NCI-H2196 (cell line): Measurements from ENCODE around the gene IPCEF1.
"Not testable (repeated sequence)": the region's sequence is repeated elsewhere in the genome, so short reads cannot be mapped to it uniquely, and the experiment has no call there.

ENCODE experiments used
- DNase-seq: peaks from one replicate; lab custom pipeline; 2025; ENCODE audit not compliant: unreplicated experiment; lab: John Stamatoyannopoulos, UW

Gene IPCEF1

GRCh38 chr6:154227862-154228520, 128.6 kb downstream of the IPCEF1 start:
- DNase-seq, result no peak

DNA sequence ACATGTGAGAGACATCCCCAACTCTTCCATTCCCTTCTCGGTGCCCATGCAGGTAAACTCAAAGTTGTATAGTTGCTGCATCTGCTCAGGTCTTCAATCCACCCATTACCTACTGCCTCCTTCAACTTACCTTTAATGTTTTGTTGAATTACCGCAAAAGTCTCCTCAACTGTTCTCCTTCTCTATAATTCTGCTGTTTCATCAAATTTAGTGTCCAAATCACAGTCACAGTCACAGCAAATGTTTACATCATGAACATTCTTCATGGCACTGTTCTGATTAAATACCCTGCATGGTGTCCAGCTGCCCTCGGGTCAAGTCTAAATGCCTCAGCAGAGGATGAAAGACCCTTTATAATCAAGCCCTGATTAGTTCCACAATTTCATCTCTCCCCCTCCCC, 130.1 kb downstream of the IPCEF1 start:
- DNase-seq, result no peak

- no peak for DNase-seq
Observed at GRCh38 chr6:154223296-154223695, 133.3 kb downstream of the IPCEF1 start.

DNA sequence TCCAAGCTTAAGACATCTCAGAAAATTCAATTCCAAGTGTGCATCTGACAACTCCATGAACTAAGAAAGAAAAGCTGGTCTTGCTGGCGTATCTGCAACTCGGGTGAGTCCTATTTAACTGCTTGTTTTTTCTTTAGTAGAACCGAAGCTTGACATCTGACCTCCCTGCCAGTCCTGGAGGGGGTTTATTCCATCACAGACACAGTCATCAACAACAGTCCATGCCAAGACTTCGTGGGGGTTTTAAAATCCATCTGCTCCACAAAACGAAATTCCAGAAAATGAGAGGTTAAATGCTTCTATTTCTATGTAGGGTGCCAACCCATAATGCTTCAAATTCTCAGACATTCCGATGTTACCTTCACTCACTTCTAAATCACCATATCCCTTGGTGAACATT, 133.9 kb downstream of the IPCEF1 start:
- DNase-seq, result no peak

DNA sequence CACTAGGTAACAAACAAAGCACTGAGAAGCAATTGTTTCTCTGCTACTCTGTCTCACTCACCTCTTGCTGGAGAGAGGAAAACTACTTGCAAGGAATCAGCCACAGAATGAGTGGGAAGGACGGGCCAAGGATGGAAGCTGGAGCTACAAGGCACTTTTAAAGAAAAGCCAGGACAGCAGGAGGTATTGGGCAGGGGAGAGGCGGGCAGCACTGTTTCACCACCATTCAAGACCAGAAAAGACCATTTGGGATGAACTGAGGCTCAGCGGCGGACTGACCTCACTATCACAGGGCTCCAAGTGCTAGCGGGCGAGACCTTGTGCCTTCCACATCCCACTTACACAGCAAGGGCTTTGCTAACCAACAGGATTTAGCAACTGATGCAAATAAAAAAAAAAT, 137.4 kb downstream of the IPCEF1 start:
- DNase-seq, result no peak

- no peak for DNase-seq
Observed at GRCh38 chr6:154218787-154219186, 137.8 kb downstream of the IPCEF1 start.

GRCh38 chr6:154218301-154218700, 138.3 kb downstream of the IPCEF1 start:
- no peak for DNase-seq

DNA sequence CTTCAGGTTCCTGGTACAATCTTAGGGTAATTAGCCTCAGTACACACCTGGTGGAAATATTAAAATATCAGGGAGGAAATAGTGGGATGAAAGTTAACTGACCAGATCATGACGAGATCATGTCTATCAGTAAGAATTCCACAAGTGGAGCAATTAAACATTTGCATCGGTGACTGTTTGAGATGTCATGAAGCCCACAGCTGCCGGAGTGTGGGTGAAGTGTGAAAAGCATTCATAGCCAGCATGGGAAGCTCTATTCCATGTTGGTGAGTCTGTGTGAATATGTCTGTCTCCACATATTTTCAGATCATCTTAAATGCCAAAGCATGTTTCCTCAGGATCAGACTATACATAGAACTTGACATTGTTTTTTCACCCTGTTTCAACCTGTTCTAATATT, 142.8 kb downstream of the IPCEF1 start:
- DNase-seq, result no peak

DNA sequence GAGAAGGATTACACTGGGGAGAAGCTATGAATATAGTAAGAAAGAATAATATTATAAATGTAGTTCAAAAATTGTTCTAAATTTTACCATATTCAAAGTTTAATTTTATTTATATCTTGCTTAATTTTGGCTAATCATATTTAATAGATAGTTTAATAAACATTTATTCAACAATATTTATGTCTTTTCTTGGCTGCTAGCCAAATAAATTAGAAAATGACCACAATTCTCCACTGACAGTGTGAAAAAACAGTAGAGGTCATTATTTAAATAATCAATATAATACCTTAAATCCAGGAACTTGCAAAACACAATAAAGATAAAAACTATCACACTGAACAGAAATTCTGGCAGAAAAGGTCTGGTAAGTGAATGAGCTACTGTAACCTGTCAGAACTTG, 145.9 kb downstream of the IPCEF1 start:
- no peak for DNase-seq

- no peak for DNase-seq
Observed at GRCh38 chr6:154209555-154209954, 147.0 kb downstream of the IPCEF1 start.

- no peak for DNase-seq
Observed at GRCh38 chr6:154206996-154207395, 149.6 kb downstream of the IPCEF1 start.

DNA sequence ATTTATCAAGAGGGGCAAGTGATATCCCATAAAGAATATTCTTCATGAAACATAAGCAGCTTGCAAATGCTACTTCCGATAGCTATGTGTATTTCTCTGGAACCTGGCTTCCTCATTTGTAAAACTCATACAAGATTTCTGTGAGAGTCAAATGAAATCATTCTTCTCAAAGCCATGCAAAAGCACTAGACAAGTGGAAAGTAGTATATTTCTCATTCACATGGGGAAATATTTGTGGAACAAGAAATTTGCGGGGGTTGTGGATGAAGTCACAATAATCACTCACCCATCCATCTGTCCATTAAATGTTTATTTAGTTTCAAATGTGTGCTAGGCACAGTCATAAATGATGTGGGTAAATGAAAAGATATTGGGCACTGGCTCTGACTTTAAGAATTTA, 150.5 kb downstream of the IPCEF1 start:
- DNase-seq, result no peak

DNA sequence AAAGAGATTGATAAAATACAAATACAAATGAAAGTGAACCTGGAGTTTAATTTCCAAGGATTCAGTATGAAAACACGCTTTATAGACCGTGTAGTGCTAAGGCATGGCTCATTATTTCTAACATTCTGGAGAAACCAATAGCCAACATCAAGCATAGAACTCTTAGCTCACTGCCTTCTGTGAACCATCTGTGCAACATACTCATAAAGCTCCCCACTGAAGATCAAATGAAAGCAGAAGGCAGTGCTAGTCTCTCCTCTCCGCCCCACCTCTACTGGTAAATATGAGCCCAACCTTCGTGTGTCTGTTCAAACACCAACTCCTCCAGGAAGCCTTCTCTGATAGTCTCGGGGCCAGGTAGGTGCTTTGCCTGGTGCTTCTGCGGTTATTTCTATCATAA, 153.6 kb downstream of the IPCEF1 start:
- no peak for DNase-seq

GRCh38 chr6:154202339-154202738, 154.3 kb downstream of the IPCEF1 start:
- no peak for DNase-seq

- DNase-seq, result not testable (repeated sequence)
Observed at GRCh38 chr6:154201688-154202087, 154.9 kb downstream of the IPCEF1 start.

DNA sequence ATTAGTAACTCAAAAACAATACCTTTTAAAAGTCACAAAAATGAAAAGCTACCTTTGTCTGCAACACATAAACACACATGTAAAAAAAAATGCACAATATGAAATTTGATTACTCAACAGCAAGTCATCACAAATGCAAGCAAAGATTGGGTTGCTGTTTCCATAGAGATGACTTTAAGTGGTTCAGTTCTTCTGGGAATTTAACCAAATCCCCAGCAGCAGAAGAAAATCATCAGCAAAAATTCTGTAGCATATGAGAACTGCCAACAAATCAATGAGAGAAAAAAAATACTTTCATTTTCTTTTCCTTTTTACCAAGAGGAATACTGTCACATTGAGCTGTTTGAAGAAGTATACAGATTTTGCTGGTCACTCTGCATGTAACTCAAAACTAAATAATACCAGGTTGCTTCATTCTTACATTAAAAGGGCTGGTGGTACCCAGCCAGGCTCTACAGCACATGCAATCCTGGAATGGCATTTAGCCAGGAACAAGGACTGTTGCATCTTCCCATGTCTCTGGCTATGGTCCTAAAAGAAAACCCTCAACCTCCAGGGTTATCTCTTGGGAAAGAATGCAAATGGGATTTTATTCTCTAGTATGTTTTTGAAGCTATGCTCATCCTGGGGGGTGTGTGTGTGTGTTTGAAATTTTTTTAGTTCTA, 159.3 kb downstream of the IPCEF1 start:
- peak; percentile 11 for DNase-seq

- no peak for DNase-seq
Observed at GRCh38 chr6:154196333-154196885, 160.2 kb downstream of the IPCEF1 start.

DNA sequence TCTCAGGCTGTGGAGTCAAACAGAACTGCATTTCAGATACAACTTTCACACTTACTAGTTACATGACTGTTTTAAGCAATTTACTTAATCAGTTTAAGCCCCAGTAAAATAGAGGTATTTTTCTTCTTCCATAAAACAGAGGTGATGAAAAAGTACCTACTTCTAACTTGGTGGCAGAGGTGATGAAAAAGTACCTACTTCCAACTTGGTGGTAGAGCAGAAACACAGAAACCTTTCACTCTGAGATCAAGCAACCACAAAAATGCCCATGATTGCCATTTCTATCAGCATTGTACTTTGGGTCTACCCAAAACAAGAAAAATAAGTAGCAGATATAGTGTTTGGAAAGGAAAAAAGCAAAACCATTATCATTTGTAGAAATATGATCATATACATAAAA, 168.9 kb downstream of the IPCEF1 start:
- DNase-seq, result no peak

- peak; percentile 9 for DNase-seq
Observed at GRCh38 chr6:154187203-154187602, 169.4 kb downstream of the IPCEF1 start.

DNA sequence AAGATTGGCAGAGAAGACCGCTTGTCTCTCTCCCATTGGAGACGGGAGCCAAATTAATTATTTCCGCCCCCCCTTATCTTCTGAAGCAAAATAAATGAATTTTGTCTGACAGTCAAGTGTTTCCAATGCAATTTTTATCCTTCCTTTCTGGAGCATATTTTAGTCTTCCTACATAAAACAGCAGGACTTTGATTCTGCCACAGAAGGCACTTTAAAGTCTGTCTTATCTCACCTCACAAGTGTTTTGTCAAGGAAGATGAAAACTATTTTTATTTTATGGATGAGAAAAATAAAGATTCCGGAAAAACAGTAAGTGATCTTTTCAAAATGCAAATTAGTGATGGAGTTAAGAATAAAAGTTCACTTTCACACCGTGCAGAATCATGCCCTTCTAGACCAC, 177.2 kb downstream of the IPCEF1 start:
- no peak for DNase-seq

DNA sequence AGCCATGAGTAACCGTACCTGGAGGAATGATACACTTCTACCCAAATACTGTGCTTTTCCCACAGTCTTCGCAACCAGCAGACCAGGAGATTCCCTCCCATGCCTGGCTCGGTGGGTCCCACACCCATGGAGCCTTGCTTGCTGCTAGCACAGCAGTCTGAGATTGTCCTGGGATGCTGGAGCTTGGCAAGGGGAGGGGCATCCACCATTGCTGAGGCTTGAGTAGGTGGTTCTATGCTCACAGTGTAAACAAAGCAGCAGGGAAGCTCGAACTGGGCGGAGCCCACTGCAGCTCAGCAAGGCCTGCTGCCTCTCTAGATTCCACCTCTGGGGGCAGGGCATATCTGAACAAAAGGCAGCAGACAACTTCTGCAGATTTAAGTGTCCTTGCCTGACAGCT, 184.2 kb downstream of the IPCEF1 start:
- not testable (repeated sequence) for DNase-seq

DNA sequence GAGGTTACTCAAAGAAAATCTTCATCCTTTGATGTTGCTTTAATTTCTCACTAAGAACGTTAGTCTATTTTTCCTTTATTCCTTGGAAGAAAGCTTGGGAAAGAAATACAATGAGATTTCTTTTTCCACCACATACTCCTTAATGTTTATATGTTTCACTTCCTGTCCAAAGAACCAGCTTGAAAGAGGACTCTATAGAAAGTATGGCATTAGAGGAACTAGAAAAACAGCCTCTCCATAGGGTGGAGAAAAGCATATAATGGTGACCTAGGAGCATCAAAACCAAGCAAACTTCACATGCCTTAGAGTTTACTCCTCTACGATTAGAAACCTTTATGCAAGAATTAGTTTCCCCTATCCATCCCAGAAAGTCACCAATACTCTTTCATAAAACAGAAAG, 186.5 kb downstream of the IPCEF1 start:
- DNase-seq, result no peak
